GM19395 (cell line): ENCODE measurements around the gene ZDHHC7.
A peak's percentile ranks its signal among the peaks of the same experiment; 100 is the strongest.

Experiments used
- ATAC-seq: cut with Tn5 transposase; IDR thresholded peaks from one replicate; pipeline ENCODE4 v1.9.1; 2021; ENCODE audit warnings: mild to moderate bottlenecking, moderate library complexity; ENCODE audit not compliant: unreplicated experiment

Gene ZDHHC7

DNA sequence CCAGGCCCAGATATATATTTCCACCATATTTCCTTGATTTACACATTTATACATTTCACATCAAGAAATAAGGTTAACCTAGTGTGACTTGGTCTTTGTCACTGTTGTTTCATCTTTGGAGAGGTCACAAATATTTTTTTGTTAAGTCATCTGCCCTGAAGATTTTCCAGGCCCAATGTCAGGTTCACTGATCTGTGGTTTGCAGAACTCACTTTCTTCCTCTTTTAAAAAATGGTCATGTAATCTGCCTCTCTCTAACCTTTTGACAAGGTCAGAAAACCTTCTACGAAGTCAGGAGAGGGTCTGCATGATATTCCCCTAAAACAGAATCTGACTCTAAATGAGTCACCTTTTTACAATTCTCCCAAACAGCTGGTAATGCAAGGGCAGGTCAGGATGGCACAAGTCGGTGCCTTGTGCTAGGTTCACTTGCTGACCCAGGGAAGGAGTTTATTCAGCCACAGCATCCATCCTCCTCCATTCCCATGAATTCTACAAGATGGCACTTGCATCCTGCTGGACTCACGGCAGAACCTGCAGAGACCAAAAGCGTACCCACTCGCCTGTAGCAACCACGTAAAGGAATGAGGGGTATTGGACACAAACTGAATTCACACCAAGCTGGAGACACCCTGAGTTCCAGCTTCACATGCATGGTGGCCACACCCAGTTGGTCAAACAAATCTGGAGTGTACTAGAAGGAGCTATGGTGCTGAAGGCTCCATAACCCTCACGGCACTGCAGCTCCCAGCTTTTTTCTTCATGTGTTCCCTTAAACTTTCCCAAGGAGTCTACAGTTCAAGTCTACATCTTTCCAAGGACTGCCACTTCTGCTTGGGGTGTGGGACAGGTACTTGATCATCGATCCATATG lies 14.7 kb upstream of the ZDHHC7 start:
- ATAC-seq, result no peak

DNA sequence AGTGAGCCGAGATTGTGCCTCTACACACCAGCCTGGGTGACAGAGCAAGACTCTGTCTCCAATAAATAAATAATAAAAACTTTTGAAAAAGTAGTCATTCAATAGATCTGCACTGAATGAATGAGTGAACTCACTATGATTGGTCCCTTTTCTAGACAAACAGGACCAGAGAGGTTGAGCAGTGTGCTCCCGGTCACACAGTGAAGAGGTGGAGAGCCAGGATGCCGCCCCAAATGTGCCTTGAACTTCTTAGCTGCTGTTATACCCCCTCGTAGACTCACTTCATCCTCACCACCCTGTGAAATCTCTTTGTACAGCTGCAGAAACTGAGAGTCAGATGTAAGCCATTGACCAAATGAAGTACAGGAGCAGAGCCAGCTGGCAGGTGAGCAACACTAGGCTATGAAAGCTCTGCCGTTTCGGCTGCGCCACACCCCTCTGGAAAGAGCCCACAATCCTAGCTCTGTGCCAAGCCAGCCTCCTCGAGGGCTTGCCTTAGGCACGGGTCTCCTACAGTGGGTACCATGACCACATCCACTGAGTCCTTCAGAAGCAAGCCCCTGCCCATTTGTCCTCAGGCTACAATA lies 8.4 kb upstream of the ZDHHC7 start:
- ATAC-seq, result no peak

DNA sequence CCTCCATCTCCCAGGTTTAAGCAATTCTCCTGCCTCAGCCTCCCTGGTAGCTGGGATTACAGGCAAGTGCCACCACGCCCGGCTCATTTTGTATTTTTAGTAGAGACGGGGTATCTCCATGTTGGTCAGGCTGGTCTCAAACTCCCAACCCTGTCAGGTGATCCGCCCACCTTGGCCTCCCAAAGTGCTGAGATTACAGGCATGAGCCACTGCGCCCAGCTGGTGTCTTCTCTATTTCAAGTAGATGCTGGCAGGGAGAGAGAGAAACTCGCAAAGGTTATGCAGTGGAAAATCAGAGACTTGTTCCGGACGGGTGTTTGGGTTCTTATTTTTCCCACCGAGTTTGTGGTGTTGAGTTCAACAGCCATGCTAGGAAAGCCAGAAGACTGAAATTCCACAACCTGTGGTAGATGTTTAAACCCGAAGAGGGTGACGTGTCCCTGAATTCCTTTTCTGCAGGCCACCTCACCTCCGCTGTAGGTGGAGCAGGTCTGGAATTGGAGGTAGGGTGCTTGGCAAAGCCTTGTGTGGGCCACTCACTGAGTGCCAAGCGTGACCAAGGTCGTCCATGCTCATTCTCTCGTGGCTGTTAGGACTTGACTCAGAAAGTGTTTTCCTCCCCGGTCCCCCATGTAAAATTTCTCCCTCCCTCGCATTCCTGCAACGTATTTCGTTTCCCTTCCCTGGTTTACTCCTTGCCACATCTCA lies 7.3 kb upstream of the ZDHHC7 start:
- ATAC-seq, result no peak

DNA sequence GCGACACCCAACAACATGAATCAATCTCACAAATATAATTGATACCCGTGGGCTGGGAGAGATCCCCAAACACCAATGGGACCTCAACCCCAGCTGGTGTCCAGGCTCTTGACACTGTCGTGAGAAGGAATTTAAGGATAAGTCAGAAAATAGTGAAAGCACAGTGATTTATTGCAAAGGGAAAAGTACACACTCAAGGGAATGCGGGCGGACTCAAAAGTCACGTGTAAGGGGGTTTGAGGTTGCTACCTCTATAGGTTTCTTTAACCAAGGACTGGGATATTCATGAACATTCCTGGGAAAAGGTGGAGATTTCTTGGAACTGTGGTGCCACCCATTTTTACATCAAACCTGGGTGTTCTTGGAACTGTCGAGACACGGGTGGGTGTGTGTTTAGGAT lies 6.3 kb upstream of the ZDHHC7 start:
- ATAC-seq, result no peak

DNA sequence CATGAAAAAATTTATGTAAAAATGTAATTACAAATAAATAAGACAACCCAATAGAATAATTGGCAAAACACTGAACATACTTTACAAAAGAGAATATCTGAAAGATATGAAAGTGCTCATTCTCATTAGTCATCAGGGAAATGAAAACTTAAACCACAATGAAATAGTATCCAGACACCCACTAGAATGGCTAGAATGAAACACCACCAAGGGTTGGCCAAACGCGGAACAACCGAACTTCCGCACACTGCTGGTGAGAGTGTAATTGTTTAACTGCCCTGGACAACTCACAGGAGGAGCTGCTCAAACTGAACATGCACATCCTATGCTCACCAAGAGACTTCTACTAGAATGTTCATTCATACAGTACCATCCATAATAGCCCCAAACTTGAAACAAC lies 5.8 kb upstream of the ZDHHC7 start:
- ATAC-seq, result no peak

DNA sequence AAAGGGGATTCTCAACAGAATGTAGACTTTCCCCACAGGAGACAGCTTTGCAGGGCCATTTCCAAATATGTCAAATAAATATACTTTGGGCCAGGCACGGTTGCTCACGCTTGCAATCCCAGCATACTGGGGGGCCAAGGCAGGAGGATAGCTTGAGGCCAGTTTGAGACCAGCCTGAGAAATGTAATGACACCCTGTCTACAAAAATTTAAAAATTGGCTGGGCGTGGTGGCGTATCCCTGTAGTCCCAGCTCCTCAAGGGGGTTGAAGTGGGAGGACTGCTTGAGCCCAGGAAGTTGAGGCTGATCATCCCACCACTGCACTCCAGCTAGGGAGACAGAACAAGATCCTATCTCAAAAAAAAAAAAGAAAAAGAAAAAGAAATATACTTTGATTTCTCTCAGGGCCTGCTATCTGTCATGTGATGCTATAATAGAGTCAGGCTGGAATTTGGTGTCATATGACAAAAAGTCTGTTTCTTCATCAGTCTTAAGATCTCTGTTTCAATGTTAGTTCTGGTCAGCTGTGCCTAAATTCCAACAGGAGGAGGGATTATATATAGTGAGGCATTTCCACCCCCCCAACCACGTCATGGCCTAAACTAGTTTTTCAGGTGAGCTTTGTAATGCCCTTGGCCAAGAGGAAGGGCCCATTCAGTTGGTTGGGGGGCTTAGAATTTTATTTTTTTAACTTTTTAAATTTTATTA lies 4.3 kb upstream of the ZDHHC7 start:
- ATAC-seq, result no peak

DNA sequence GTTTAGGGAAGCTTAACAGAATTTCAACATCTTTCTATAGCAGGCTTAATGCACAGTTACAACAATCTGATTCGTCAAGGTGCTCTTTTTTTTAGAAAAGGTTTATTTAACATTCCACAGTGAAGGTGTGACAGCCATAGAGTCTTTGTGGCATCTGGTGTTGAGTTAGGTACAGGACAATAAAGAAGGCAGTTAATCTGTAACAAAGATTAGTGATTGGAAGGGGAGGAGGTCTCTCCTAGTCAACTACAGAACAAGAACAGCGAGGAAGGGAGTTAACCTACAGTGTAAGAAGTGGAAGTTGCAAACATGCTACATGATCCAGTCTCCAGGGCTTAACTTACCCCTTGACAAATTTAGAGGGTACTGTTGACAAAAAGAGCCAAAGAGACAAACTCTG lies 3.0 kb upstream of the ZDHHC7 start:
- ATAC-seq, result no peak

DNA sequence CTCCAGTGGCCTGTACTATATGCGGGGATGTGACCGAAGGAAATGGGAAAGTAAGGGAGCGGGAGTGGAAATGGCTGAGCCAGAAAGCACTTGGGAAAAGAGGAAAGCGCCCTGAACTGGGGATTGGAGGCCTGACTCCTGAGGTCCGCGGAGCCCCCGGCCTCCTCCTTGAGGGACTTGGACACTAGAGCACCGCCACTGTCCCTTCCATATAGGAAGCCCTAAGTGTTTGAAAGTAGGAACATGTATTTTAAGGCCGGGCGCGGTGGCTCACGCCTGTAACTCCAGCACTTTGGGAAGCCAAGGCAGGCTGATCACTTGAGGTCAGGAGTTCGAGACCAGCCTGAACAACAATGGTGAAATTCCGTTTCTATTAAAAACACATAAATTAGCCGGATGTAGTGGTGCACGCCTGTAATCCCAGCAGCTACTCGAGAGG lies 530 bp upstream of the ZDHHC7 start:
- no peak for ATAC-seq

DNA sequence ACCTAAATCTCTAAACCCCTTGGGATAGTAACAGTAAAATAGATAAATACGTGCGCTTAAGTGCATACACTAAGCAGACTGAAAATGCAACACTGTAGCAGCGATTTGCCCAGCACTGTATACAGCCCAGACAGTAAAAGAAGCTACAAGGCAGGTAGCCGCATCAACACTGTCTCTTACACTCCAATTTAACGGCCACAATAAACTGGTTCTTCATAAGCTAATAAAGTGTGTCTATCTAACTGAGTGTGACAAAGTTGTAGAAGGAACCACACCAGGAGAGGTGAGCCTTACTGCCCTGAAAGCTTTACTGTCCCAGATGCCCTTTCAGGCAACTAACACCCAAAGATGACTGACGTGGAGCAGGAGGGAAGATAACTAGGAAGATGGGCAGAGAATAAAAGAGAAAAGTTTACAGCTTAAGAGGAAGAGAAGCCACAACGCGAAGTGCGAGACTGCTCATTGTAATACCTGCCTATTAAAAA lies 847 bp downstream of the ZDHHC7 start:
- ATAC-seq, result peak; percentile 4

DNA sequence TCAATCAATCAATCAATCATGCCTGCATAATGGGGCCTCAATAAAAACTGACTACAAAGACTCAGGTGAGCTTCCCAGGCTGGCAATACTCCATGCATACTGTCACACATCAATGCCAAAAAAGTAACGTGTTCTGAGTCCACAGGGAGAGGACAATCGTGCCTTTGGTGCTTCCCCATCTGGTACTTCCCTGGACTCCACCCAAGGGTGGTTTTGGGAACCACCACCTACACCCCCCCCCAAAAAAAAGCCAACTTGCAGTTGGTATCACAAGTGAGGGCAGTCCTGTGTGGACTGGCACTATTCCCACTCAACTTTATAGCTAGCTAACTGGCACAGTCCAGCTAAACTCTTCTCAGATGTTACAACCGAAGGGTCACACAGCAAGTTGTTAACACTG lies 3.1 kb downstream of the ZDHHC7 start:
- no peak for ATAC-seq

DNA sequence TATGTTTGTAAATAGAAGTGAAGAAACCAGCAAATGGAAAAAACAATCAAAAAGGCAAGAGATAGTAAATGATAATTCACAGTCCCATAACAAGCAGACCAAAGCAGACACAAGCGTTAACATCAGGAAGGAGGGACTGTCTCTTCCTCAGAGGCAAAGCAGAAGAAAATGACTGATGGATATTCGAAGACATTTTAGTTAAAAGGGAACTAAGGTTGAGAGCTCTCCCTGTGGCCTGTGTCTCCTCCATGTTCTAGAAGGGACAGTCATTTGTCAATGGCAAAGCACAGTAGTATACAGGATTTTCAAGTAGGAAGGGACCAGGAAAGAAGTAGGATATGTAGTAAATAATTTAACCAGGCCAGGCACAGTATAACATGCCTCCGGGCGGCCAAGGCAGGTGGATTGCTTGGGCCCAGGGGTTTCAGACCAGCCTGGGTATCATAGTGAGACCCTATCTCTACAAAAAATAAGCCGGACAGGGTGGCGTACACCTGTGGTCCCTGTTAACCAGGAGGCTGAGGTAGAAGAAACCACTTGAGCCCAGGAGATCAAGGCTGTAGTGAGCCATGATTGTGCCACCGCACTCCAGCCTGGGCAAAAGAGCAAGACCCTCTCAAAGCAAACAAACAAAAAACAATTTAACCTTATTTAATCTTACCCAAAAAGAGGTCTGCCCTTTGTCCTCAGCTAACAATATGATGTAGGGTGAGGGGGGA lies 3.7 kb downstream of the ZDHHC7 start:
- no peak for ATAC-seq

DNA sequence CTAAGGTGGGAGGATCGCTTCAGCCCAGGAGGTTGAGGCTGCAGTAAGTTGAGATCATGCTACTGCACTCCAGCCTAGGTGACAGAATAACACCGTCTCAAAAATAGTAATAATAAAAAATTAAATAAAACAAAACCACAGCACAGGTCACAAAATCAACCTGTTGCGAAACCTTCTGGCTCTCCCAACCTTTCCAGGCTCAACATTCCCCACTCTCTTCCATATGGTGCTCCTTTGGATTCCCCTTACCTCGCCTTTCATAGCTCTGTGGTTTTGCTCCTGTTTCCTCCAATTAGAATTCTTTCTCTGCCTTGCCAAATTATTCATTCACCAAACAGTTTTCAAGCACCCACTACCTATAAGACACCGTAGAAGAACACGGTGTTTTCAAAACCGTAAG lies 4.7 kb downstream of the ZDHHC7 start:
- no peak for ATAC-seq

DNA sequence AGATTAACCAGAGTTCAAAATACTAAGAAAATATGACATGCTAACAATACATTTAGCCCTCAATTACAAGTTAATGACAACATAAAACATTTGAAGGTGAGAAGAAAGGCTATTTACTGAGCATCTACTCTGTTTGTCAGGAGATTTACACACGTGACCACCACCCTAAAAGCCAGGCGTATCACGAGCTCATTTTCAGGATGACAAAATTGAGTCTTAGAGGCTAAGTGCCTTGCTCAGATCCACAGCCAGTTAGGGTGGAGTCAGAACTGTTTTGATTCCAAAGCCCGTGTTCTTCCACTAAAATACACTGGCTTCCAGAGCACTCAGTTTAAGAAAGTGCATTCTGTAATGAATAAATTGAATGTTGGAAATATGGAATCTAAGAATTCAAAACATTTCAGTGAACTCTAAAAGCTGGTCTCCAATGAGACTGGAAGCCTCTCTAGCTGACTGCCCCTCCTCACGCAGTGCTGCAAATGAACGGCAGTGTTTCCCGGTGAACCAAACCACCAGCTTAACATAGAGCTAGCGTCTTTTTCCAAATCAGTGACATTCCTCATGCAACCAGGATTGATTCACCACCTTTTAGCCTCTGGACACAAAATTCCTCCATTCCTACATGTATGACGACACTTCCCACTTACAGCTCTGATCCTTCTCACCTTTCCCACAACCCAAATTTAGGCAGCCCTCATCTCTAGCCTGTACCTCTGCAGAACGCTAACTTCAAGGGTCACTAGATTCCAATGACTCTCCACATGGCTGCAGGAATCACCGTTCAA lies 5.9 kb downstream of the ZDHHC7 start:
- no peak for ATAC-seq

DNA sequence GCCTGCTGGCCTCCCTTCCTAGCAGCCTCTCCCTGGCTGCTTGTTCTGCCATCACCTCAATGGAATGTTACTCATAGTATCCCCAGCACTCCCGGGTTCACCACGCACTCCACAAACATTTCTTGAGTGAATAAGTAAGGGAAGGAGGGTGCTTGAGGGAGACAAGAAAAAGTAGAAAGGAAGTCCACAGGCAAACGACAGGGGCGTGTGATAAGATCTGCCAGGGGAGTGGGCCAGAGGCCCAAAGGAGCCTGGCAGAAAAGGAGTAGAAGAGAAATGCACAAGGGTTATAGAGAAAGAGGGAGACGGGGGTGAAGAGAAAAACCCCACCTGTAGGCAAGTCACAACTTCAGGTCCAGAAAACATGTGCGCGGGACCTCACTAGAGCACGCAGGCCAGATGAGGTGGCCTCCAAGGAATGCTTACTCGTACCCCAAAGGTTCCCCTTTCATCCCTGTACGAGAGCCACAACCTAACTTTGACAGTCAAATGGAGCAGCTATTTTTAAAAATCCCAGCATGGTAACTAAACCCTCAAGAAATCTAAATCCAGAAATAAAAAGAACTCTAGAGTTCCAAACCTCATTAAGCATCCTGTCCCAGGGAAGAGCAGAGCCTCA lies 6.6 kb downstream of the ZDHHC7 start:
- ATAC-seq, result no peak

DNA sequence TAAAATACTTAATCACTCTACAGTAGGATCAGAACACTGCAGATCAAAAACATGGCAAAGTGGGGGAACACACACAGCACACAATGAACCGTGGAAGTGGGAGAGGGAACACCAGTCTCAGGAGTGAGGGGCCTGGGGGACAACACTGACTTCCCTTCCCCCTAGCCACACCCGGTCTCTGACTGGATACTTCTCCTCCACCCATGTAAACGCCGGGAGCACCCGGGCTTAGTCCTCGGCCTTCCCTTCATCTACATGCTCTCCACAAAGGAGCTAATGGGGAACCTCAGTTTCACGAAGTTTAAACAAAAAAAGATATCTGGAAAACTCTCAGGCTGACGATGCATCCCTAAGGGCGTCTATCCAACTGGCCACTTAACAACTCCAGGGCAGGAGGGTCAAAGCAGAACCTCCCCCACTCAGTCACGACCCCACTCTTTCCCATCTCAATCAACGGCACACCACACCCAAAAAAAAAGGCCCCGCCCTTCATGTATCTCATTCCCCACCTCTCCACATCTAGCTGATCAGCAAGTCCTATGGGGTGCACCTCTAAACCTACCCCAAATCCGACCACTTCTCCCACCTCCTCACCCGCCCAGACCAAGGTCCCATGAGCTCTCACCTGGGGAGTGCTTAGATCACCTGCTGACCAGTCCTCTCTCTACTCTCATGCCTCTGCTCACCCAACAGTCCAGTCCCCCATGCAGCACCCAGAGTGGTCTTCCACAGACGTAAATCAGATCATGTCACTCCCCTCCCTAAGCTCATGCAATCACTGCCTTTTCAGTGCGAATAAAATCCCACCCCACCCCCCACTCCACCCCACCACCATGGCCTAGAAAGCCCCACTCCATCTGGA lies 7.4 kb downstream of the ZDHHC7 start:
- no peak for ATAC-seq

DNA sequence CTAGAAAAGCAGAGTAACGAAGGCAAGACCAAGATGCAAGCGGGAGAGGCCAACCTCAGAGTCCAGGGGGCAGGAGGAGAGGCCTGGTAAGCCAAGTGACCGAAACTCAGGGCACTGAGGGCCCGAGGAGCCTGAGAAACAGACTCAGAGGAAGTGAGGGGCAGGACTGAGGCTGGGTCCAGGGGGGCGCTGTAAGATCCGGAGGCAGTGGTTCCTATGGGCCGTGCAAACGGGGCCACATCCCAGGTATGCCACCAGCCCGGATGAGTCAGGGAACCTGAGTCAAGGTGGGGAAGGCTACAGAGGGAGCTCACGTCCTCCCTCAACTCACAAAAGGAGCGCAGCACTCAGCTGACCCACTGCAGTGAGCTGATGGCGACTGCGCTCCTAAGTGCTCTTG lies 8.3 kb downstream of the ZDHHC7 start:
- no peak for ATAC-seq

DNA sequence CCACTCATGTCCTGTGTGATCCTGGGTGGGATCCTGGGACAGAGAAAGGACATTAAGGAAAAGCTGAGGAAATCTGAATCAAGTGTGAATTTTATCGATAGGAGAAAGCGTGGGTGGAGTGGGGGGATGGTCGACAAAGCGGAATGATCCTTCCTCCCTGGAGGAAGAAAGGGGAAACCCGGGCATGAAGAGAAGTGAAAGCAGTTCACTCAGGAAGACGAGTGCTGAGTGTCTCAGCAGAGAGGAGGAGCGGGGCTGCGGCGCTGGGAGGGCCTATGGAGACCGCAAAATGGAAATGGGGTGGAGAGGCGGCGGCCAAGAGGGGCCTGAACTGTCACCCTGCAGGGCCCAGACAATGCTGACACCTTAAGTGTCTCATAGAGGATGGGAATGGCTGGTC lies 8.7 kb downstream of the ZDHHC7 start:
- no peak for ATAC-seq

DNA sequence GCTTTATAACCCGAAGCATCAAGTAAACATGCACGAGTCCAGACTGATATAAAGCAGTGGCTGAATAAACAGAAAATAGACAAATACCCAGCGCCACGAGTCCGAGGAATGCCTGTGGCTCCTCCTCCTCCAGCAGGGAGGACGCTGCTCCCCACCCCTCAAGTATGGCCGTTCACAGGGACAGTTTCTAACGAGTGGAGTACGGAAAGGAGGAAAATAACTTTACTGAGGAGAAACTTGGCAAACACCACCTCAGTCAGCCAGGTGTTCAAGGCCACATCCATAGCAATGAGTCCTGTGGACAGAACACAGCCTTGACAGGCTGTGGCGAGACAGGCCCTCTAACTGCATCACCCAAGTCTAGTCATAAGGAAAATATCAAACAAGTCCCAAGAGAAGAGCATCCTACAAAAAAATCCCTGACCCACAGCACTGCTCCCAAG lies 9.2 kb downstream of the ZDHHC7 start:
- no peak for ATAC-seq
